HG03108 (cell line): ENCODE results near the gene TACC2.

Source experiments
- ATAC-seq: cut with Tn5 transposase; IDR thresholded peaks from one replicate; pipeline ENCODE4 v1.9.1; 2021; ENCODE audit warnings: moderate library complexity; ENCODE audit not compliant: unreplicated experiment

The TACC2 gene

GRCh38 chr10:122140461-122140902, 151.5 kb downstream of the TACC2 start:
- ATAC-seq = no peak

- no peak for ATAC-seq
These were observed 152.1 kb downstream of the TACC2 start for GRCh38 chr10:122140941-122141623.

- no peak for ATAC-seq
These were observed 153.1 kb downstream of the TACC2 start for GRCh38 chr10:122141821-122142640.

DNA sequence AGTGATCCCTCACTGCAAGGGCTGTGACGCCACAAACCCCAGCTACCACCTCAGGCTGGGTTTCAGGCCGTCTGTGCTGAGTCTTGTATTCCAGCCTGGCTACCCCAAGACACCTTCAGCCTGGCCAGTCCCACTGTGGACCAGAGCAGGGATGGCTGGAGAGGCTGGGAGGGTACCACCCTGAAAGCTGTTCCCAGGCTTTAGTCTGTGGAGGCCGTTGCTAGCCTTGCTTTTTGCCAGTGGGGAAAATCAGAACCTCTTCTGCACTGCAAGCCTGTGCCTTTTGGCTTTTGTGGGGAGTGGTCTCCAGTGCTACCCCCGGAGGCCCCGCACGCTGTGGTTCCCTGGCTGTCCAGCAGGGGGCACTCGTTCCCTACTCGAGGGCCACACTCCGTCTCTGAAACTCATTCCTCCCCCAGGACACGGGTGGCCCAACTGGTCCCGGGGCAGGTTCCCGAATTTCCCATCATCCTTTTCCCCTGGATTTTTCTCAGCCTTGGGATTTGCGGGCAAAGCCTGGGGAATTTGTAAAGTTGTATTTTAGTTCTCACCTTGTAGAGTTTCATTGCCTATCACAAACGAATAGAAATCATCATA, 153.8 kb downstream of the TACC2 start:
- no peak for ATAC-seq

DNA sequence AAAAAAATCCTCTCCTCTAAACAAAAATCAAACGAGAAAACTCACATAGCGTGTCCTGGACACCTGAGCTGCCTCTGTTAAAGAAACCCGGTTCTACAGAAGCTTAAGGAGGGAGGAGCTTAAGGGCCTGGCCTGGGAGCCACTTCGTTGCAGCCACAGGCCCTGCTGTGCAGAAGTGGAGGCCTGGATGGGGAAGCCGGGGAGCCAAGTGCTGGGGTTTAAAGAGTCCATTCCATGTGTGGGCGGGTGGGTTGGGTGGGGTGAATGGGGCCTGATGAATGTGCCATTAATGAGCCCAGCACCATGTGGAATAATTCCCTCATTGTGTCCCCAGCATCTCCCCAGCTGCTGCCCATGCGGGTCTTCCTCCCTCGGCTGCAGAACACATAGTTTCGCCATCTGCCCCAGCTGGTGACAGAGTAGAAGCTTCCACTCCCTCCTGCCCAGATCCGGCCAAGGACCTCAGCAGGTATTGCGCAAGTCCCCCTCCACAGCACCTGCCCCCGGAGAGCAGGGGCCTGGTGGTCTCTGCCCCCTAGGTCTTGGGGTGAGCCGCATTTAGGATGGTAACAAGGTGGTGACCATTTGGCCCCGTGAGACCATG, 154.4 kb downstream of the TACC2 start:
- no peak for ATAC-seq

- ATAC-seq = no peak
These were observed 155.2 kb downstream of the TACC2 start for GRCh38 chr10:122144199-122144598.

GRCh38 chr10:122145113-122145512, 156.2 kb downstream of the TACC2 start:
- ATAC-seq = no peak

GRCh38 chr10:122147663-122148062, 158.7 kb downstream of the TACC2 start:
- no peak for ATAC-seq

- no peak for ATAC-seq
These were observed 160.1 kb downstream of the TACC2 start for GRCh38 chr10:122148876-122149560.

DNA sequence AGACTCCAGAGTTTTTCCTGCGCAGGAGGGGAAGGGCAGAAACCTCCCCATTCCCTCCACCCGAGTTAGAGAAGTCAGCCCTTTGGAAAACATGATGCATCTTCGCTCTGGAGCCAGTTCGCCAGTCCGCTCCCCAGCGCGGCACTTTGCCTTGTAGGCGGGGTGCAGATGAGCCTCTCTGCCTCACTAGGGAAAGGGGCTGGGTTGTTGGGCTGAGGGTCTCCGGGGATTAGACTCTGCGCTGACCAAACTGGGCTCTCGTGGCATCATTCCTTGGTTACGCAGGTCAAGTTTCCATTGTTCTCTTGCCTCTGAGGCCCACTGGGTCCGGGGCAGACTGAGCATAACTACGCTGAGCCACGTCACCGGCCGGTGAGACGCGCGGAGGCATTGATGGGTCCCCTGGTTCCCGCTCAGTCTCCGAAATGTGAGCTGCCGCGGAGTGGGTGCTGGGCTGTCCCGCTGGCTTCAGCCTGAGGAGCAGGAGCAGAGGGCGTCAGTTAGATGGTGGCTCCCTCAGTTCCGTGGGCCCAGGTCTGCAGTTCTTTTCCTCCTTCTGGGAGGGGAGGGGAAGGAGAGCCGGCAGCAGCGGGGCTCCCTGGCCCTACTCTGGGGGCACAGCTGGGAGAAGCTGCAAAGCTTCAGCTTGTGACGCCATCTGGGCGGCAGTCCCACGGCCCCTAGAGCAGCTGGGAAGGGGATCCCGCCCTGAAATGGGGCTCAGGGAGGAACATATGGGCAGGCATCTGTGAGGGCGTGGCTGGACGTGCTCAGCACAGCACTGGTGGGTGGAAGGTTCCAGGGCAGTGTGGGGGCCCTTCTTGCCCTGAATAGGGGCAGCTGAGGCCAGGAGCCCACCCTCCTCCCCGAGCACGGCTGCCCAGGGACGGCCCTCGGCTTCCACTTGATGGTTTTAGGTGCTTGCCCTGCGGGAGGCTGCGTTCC, 160.9 kb downstream of the TACC2 start:
- no peak for ATAC-seq

DNA sequence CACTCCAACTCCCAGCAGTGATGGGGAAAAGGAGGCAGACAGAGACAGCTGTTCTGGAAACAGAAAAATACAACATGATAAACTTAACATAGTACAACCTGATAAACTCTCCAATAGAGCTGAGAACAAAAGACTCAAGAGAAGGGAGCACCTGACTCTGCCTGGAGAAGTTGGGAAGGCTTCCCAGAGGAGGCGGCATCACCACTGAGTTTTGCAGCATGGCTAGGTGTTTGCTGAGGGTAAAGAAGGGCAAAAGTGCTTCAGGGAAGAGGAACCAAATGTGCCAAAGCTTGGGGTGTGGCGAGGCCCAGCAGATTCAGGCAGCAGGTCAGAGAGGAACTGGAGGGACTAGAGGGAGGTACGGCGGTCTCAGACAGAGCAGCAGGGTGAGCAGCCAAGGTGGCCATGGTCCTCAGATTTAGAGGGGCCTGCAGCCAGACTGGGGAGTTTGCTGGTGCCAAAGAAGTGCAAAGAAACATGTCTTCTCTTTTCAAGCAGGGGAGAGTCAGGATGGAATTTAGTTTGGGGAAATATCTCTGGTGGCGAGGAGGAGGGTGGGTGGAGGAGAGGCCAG, 162.2 kb downstream of the TACC2 start:
- ATAC-seq = no peak

DNA sequence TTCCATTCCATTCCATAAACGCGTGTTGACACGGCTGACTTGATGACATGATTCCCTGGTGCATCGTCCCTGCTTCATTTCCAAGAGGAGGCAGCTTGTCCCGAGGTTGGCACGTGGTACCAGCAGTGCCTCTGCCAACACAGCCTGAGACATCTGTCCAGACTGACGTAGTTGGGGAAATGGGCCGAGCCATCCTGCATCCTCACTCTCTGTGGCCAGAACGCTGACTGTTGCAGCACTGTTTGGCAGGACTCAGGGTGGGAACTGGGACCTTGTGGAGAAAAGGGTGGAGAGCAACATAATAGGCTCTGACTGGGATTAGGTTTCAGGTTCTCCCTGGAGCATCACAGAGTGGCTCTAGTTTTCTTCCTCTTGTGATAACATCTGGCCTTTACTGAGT, 163.6 kb downstream of the TACC2 start:
- ATAC-seq = no peak

DNA sequence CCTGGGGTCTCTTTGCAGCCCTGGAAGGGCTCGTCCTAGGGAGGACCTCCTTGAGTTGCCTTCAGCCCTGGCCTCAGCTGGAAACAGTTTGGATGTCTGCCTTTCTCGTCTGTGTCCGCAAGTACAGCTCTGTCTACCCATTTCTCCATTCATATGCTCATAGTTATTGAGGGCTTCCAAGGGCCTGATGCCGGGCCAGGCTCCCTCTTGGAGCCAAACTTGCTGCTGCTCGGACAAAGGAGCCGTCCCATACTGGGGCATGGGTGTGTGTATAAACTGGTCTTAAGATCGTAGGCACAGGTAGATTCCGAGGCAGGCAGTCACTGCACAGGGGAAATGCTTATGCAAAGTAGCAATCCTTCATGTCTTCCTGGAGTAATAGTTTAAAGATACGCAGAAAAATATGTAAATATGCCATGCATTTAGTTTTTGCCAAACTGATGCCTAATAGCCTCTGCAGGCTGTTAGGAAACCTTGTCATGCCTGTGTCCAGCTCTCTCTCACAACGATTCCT, 165.1 kb downstream of the TACC2 start:
- no peak for ATAC-seq

GRCh38 chr10:122154545-122155366, 165.8 kb downstream of the TACC2 start:
- ATAC-seq = no peak

DNA sequence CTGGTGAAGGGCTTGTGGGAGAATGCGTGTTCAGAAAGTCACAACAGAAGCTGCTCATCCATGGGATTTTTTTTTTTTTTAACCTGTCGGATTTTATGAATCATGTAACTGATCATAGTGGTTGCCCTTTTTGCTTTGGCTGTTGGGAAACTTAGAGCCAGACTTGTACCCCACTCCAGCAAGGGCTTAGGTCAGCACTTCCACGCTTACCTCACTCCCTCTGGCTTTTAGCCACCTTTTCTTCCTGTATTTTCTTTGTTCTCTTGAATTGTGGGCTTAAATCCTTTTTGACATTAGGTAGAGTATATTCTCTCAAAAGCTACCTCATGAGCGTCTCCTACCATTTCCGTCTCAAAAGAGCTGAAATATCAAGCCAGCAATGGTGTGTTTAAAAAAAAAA, 168.5 kb downstream of the TACC2 start:
- ATAC-seq = no peak

DNA sequence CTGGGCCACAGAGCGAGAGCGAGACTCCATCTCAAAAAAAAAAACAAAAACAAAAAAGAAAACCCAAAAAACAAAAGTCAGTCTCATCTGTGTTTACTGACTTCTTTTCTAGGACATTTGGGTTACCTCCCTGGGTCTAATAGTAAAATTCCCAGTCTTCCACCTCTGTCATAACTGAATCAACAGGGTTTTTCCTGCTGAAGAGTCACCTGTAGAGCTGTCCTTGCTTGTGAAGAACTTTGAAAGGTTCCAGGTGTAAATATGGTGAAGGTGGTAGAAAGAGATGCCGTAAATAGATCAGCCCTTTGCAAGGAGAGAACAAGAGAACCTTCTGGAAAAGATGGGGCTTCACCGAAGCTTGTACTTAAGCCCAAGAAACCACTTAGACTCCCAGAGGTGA, 169.4 kb downstream of the TACC2 start:
- no peak for ATAC-seq

DNA sequence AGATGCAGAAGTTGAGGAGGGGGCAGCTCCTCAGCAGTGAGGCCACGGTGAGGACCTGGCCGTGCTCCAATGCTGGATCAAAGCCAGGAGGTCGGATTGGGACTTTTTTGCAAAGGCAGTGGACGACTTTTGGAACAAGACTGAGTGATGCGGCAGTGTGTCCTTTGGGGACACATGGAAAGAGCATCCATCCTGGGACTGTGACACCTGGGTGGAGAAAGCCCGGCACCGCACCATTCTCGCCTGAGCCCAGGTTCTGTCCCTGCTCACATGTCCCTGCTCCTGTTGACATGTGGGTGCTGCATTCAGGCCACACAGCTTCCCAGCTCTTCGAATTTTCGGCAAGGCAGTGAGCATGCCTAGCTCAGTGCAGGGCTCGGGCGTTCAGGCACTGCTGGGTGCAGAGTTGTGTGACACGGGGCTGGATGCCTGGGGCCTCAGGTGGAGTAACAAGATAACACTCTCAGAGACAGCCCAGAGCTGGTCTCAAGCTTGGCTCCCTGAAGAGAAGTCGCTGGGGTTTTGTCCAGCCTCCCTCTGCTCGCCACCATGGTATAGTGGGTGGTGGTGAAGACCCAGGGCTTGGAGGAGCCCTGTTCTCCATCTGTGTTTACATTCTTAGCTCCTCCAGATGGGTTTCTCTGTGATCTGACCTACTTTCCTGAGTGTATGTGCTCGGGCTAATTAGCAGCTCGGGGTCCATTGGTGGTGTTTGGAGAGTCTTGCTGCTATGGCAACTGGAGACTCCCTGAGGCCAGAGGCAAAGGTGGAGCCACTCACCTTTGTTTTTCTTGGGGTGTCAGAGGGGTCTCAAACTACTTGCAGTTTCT, 170.4 kb downstream of the TACC2 start:
- ATAC-seq = no peak

GRCh38 chr10:122161795-122162194, 172.8 kb downstream of the TACC2 start:
- no peak for ATAC-seq
